ENCODE results near the gene PTPRN2. TPM values are rescaled to one million over a fixed set of nuclear protein-coding genes. Genes with fewer than 3 reads are reported as not detected.

Gene PTPRN2
- total and polyA plus RNA-seq, 7 donors = 0.47 to 0.82 (median 0.51) TPM

DNA sequence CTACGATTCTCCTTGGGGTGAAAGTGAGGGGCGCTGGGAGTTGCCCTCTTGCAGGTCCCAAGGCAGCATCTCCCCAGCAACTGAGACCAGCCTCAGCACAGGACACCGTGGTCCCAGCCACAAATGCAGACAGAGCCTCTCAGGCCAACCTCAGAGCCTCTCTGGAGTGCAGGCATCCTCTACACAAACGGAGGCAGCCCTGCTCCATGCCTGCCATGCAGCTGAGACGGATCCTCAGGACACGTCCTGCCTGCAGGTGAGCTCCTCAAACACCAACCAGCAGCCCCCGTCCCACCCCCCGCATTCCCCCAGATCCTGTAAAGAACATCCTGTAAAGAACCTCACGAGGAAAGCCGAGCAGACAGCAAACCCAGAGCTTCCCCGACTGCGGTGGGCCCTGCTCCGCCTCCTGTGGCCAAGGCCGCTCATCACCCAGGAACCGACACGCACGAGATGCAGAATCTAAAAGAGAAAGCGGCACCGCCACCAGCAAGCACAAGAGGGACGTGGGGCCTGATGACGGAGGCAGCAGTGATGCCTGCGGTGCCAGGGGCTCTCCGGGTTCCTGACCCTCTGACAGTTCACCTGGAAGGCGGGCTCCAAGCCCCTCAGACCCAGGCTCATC, 186.9 kb downstream of the PTPRN2 start:
- ATAC-seq = no peak
- 72 to 81% (median 73%) methylated on average over 24 of the region's 24 CpGs for WGBS, 3 donors
- intact Hi-C loops (cut with DNase I) = no loop called here

DNA sequence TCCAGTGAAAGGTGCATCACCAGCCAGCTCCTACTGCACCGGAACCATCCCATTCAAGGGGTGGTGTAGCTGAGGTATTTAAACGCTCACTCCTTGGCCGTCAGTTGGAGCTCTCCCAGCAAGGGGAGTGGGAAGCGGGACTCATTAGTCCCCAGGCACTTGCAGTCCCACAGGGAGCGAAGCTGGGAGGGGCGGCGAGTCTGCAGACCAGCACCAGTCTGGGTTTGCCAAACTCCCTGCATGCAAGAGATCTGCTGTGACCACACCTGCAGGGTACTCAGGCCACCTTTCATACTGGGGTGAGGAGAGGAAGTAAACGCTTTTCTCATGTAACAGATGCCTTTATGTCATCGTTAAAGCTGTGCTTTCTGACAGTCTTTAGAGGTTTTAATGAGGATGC, 187.9 kb downstream of the PTPRN2 start:
- Histone ChIP-seq H3K4me3 (no peak overlapping the region), H3K27me3 (ENCODE audit: insufficient read depth in 3 of 3, low read length in 2 of 3) (peaks cover 0 to 4% (median 0%) of the 10 kb centered on the region in 3 donors), H3K27ac (no peak overlapping the region), H3K4me1 (no peaks in the 10 kb centered on the region), H3K36me3 (ENCODE audit: insufficient read depth in 1 of 2, low read depth in 1 of 2) (no peaks in the 10 kb centered on the region), H3K9me3 (peaks cover 3% of the 10 kb centered on the region)
- 74 to 76% (median 76%) methylated on average over 9 of the region's 9 CpGs for whole genome bisulfite sequencing, 3 donors
- ATAC-seq = no peak
- intact Hi-C loops (cut with DNase I) = no loop called here
- TF ChIP-seq, protein P1, sequence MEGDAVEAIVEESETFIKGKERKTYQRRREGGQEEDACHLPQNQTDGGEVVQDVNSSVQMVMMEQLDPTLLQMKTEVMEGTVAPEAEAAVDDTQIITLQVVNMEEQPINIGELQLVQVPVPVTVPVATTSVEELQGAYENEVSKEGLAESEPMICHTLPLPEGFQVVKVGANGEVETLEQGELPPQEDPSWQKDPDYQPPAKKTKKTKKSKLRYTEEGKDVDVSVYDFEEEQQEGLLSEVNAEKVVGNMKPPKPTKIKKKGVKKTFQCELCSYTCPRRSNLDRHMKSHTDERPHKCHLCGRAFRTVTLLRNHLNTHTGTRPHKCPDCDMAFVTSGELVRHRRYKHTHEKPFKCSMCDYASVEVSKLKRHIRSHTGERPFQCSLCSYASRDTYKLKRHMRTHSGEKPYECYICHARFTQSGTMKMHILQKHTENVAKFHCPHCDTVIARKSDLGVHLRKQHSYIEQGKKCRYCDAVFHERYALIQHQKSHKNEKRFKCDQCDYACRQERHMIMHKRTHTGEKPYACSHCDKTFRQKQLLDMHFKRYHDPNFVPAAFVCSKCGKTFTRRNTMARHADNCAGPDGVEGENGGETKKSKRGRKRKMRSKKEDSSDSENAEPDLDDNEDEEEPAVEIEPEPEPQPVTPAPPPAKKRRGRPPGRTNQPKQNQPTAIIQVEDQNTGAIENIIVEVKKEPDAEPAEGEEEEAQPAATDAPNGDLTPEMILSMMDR (IDR thresholded peaks at IDR 0.05) = no peak
- no peak for DNase-seq

More for the DNA sequence above, 186.9 kb downstream of the PTPRN2 start:
- TF ChIP-seq, protein P1 (IDR thresholded peaks at IDR 0.05) = no peak
- Histone ChIP-seq H3K36me3 (ENCODE audit: insufficient read depth in 1 of 2, low read depth in 1 of 2) (no peaks in the 10 kb centered on the region), H3K9me3 (peaks cover 3% of the 10 kb centered on the region), H3K27me3 (ENCODE audit: insufficient read depth in 3 of 3, low read length in 2 of 3) (peaks cover 0 to 4% (median 0%) of the 10 kb centered on the region in 3 donors), H3K27ac (no peak overlapping the region), H3K4me1 (no peaks in the 10 kb centered on the region), H3K4me3 (no peak overlapping the region)
- no peak for DNase-seq

DNA sequence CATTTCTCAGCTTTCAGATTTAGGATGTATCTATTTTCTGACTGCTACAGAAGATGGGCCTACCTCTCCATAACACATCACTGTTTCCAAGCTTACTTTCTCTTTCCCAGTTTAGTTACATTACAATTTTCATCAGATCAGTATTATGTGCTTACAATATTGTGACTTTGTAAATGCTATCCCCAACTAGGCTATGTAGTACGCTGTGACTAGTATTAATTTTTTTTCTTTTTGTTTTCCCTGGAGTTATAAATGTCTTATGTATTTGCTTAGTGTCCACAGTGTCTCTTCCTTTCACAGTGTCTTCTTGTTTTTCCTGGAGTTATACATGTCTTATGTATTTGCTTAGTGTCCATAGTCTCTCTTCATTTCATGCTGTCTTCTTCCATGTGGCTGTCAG, 188.9 kb downstream of the PTPRN2 start:
- intact Hi-C loops (cut with DNase I) = no loop called here
- Histone ChIP-seq H3K9me3 (peaks cover 3% of the 10 kb centered on the region), H3K4me3 (no peak overlapping the region), H3K27me3 (ENCODE audit: insufficient read depth in 3 of 3, low read length in 2 of 3) (peaks cover 0 to 4% (median 0%) of the 10 kb centered on the region in 3 donors), H3K27ac (no peak overlapping the region), H3K4me1 (no peaks in the 10 kb centered on the region), H3K36me3 (ENCODE audit: insufficient read depth in 1 of 2, low read depth in 1 of 2) (no peaks in the 10 kb centered on the region)
- ATAC-seq = no peak
- TF ChIP-seq, protein P1 (IDR thresholded peaks at IDR 0.05) = no peak
- no peak for DNase-seq
- 91 to 97% (median 96%) methylated on average over 1 of the region's 1 CpG for WGBS, 3 donors

DNA sequence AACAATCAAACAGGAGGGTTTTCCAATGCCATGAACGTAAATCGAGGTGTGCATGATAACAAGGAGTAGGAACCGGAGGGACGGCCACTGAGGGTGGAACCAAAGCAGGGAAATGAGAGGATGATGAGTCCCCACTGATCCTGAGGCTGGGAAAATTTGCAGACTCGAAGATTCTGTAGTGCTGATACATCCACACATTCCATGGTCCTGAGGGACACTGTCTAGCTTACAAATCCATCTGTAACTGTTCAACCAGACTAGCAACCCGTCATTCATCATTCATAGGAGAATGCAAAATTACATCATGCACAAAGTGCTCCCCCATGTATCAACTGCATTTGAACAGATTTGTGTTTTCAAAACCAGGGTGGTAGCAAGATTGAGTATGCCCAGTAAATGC, 189.7 kb downstream of the PTPRN2 start:
- peaks cover 0 to 4% (median 0%) of the 10 kb centered on the region in 3 donors for H3K27me3 ChIP-seq (ENCODE audit: insufficient read depth in 3 of 3, low read length in 2 of 3)
- H3K9me3 ChIP-seq = peaks cover 3% of the 10 kb centered on the region
- DNase-seq (no peak), ATAC-seq (no peak)
- H3K36me3 ChIP-seq (ENCODE audit: insufficient read depth in 1 of 2, low read depth in 1 of 2) = no peaks in the 10 kb centered on the region
- WGBS, 3 donors = 60 to 73% (median 73%) methylated on average over 6 of the region's 6 CpGs
- TF ChIP-seq, protein P1 (IDR thresholded peaks at IDR 0.05) = no peak
- intact Hi-C loops (cut with DNase I) = no loop called here
- H3K4me1 ChIP-seq = no peaks in the 10 kb centered on the region
- no peak overlapping the region for H3K4me3 ChIP-seq
- no peak overlapping the region for H3K27ac ChIP-seq

Data from psoas muscle (tissue), 8 donors.